ENCODE data around the gene SCGB3A1. TPM values are rescaled to one million over a fixed set of nuclear protein-coding genes. Genes with fewer than 3 reads are reported as not detected.

Gene SCGB3A1
- total and polyA plus RNA-seq, 2 donors (not counting 1 experiment from before 2014, with no cell fraction given), result not detected

- intact Hi-C loops (cut with micrococcal nuclease), result no loop called here
- 86% methylated on average over 18 of the region's 19 CpGs for WGBS (ENCODE audit: insufficient coverage)
- H3K9me3 ChIP-seq (ENCODE audit: control extremely low read depth in 1 of 3, control insufficient read depth in 2 of 3, insufficient read depth in 1 of 3, low read length in 2 of 3), result no peaks in the 10 kb centered on the region
- H3K4me3 ChIP-seq (ENCODE audit: control extremely low read depth in 1 of 5, extremely low read depth in 1 of 5, insufficient read depth in 1 of 5, low read depth in 2 of 5, low read length in 4 of 5), result no peak overlapping the region
- no peaks in the 10 kb centered on the region for H3K27me3 Mint-ChIP-seq
- H2AFZ ChIP-seq (ENCODE audit: insufficient read depth, low read depth, low read length, poor library complexity, severe bottlenecking), result no peak overlapping the region
- no peak overlapping the region for H3K27ac ChIP-seq (ENCODE audit: low read length in 2 of 2)
- ChIA-PET CTCF (no interaction called here), POLR2A (no interaction called here)
- H3K4me1 ChIP-seq (ENCODE audit: control insufficient read depth in 2 of 2, insufficient read depth in 2 of 2, low read length in 2 of 2), result no peaks in the 10 kb centered on the region
- no peaks in the 10 kb centered on the region for H3K36me3 ChIP-seq (replicated peaks in 1 of 2; ENCODE audit: control extremely low read depth in 1 of 2, control insufficient read depth in 1 of 2, extremely low read depth in 1 of 2, insufficient read depth in 2 of 2, low read length in 1 of 2)
- TF ChIP-seq, protein P1, sequence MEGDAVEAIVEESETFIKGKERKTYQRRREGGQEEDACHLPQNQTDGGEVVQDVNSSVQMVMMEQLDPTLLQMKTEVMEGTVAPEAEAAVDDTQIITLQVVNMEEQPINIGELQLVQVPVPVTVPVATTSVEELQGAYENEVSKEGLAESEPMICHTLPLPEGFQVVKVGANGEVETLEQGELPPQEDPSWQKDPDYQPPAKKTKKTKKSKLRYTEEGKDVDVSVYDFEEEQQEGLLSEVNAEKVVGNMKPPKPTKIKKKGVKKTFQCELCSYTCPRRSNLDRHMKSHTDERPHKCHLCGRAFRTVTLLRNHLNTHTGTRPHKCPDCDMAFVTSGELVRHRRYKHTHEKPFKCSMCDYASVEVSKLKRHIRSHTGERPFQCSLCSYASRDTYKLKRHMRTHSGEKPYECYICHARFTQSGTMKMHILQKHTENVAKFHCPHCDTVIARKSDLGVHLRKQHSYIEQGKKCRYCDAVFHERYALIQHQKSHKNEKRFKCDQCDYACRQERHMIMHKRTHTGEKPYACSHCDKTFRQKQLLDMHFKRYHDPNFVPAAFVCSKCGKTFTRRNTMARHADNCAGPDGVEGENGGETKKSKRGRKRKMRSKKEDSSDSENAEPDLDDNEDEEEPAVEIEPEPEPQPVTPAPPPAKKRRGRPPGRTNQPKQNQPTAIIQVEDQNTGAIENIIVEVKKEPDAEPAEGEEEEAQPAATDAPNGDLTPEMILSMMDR (IDR thresholded peaks at IDR 0.05), result no peak
- TF ChIP-seq EZH2 (IDR thresholded peaks at IDR 0.05; ENCODE audit: borderline replicate concordance, insufficient read depth, low read depth, low read length, poor library complexity, severe bottlenecking), result no peak
- no peaks in the 10 kb centered on the region for H3K79me2 ChIP-seq (ENCODE audit: control insufficient read depth, insufficient read depth, low read length)
- H3K27ac Mint-ChIP-seq, result no peak overlapping the region
- no peak overlapping the region for H3K9ac ChIP-seq (ENCODE audit: low read length)
- H3K4me1 Mint-ChIP-seq, result no peaks in the 10 kb centered on the region
- no peaks in the 10 kb centered on the region for H4K20me1 ChIP-seq (ENCODE audit: control insufficient read depth, insufficient read depth, low read length, poor library complexity, severe bottlenecking)
- H3K9me3 Mint-ChIP-seq (ENCODE audit: insufficient read depth), result no peaks in the 10 kb centered on the region
- ATAC-seq (ENCODE audit: low read depth) (no peak), DNase-seq (no peak)
- no peak overlapping the region for H3K4me3 Mint-ChIP-seq
- no peak overlapping the region for H3K4me2 ChIP-seq (replicated peaks; ENCODE audit: low read depth, low read length, poor library complexity, severe bottlenecking)
- peaks cover 0 to 3% (median 0%) of the 10 kb centered on the region in 4 experiments for H3K27me3 ChIP-seq (replicated peaks in 1 of 4; ENCODE audit: control extremely low read depth in 1 of 4, control insufficient read depth in 3 of 4, insufficient read depth in 4 of 4, low read length in 3 of 4)
Observed at GRCh38 chr5:180613188-180613813, 22.0 kb upstream of the SCGB3A1 start.

- POLR2A ChIA-PET, result no interaction called here
- Histone ChIP-seq H3K9ac (ENCODE audit: low read length) (no peak overlapping the region), H3K4me2 (replicated peaks; ENCODE audit: low read depth, low read length, poor library complexity, severe bottlenecking) (no peak overlapping the region), H3K27ac (ENCODE audit: low read length in 2 of 2) (no peak overlapping the region), H3K4me1 (ENCODE audit: control insufficient read depth in 2 of 2, insufficient read depth in 2 of 2, low read length in 2 of 2) (no peaks in the 10 kb centered on the region), H3K9me3 (ENCODE audit: control extremely low read depth in 1 of 3, control insufficient read depth in 2 of 3, insufficient read depth in 1 of 3, low read length in 2 of 3) (no peaks in the 10 kb centered on the region), H3K36me3 (replicated peaks in 1 of 2; ENCODE audit: control extremely low read depth in 1 of 2, control insufficient read depth in 1 of 2, extremely low read depth in 1 of 2, insufficient read depth in 2 of 2, low read length in 1 of 2) (no peaks in the 10 kb centered on the region), H4K20me1 (ENCODE audit: control insufficient read depth, insufficient read depth, low read length, poor library complexity, severe bottlenecking) (no peaks in the 10 kb centered on the region), H3K4me3 (ENCODE audit: control extremely low read depth in 1 of 5, extremely low read depth in 1 of 5, insufficient read depth in 1 of 5, low read depth in 2 of 5, low read length in 4 of 5) (no peak overlapping the region), H3K79me2 (ENCODE audit: control insufficient read depth, insufficient read depth, low read length) (no peaks in the 10 kb centered on the region), H2AFZ (ENCODE audit: insufficient read depth, low read depth, low read length, poor library complexity, severe bottlenecking) (no peak overlapping the region), H3K27me3 (replicated peaks in 1 of 4; ENCODE audit: control extremely low read depth in 1 of 4, control insufficient read depth in 3 of 4, insufficient read depth in 4 of 4, low read length in 3 of 4) (peaks cover 0 to 3% (median 0%) of the 10 kb centered on the region in 4 experiments)
- Mint-ChIP-seq H3K4me3 (no peak overlapping the region), H3K27me3 (no peaks in the 10 kb centered on the region), H3K9me3 (ENCODE audit: insufficient read depth) (no peaks in the 10 kb centered on the region), H3K4me1 (no peaks in the 10 kb centered on the region), H3K27ac (no peak overlapping the region)
- DNase-seq, result no peak
- TF ChIP-seq EZH2 (IDR thresholded peaks at IDR 0.05; ENCODE audit: borderline replicate concordance, insufficient read depth, low read depth, low read length, poor library complexity, severe bottlenecking), result no peak
- TF ChIP-seq, protein P1 (IDR thresholded peaks at IDR 0.05), result no peak
- WGBS (ENCODE audit: insufficient coverage), result 86% methylated on average over 12 of the region's 15 CpGs
- intact Hi-C loops (cut with micrococcal nuclease), result no loop called here
- CTCF ChIA-PET, result no interaction called here
- ATAC-seq (ENCODE audit: low read depth), result no peak
Observed at GRCh38 chr5:180612683-180613082, 21.4 kb upstream of the SCGB3A1 start.

All from B cell (primary cell).